ENCODE measurements around the gene TMEM35B.
"Not testable (repeated sequence)": the region's sequence is repeated elsewhere in the genome, so short reads cannot be mapped to it uniquely, and the experiment has no call there.

The TMEM35B gene

DNA sequence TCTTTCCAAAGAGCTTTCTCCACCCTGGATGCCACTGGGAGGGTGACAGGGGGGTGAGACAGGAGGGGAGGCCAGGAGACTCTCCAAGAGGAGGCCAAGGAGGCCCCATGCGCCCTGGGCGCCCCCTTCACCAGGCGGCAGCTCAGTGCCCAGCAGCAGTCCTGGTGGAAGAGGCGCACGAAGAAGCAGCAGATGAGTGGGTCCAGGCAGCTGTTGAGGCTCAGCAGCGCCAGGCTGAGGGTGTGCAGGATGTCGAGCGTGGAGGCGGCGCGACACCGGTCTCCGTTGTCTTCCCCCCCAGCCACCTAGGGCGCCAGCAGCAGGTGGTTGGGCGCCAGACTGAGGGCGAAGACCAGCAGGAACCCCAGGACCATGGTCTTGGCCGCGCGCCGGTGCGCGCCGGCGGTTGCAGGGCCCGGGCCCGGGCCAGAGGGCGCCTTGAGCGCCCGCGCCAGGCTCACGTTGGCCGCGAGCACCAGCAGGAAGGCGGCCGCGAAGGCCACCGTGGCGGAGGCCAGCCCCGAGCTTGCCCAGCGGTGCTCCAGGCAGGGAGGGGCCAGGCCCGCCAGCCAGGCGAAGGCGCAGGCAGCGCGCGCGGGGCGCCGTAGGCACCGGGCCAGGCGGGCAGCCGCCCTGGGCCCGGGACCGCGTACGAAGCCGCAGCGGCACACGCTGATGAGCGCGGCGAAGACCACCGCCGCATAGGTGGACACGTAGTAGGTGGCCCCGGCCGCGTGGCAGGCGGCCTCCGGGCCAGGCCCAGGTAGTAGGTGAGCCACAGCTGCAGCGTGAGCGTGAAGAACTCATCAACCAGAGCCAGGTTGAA is 8.6 kb downstream of the TMEM35B start:
- DNase-seq (ENCODE audit: low read depth in 2 of 2) = no peak

DNA sequence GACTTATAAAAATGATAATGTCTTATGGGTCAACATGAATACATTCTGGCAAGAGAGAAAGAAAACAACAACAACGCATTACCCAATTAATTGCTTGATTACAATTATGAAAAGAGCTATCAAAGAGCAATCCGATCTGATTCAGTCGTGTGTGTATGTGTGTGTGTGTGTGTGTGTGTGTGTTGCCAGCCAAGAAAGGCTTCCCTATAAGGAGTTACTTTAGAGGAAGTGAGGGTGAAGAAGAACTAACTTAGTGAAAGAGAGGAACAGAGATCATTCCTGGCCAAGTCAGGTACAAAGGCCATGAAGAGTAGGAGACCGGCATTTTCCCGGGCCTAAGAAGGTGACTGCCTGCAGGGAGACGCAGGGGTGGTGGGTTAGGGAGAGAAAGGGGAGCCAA is 9.4 kb downstream of the TMEM35B start:
- DNase-seq (ENCODE audit: low read depth in 2 of 2) = no peak

DNA sequence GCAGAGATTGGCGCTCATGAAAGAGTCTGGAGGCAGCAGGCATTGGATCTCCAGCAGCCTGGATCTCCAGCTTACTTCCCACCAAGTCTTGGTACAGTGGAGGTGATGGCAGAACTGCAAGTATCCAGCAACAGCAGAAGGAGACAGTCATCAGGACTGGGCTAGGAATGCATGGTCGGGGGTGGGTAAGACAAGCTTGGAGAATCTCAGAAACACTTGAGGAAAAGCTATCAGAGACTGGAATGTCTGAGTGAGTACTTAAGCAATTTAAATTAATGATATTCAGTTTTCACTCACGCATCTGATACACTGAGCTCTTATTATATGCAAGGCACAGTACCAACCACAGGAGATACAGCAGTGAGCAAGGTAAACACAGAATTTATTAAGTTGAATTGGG is 9.8 kb downstream of the TMEM35B start:
- DNase-seq (ENCODE audit: low read depth in 2 of 2) = no peak

DNA sequence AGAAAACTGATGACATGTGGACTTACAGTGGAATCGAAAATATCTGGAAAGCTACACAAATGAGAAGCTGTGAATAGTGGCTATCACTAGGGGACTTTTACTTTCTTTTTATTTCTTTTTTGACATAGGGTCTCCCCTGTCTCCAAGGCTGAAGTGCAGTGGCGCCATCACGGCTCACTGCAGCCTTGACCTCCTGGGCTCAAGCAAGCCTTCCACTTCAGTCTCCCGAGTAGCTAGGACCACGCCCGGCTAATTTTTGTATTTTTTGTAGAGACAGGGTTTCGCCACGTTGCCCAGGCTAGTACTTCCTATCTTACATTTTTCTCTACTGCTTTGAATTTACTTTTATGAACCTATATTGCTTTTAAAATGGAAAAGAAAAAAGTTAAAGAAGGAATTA is 10.5 kb downstream of the TMEM35B start:
- no peak for DNase-seq (ENCODE audit: low read depth in 2 of 2)

DNA sequence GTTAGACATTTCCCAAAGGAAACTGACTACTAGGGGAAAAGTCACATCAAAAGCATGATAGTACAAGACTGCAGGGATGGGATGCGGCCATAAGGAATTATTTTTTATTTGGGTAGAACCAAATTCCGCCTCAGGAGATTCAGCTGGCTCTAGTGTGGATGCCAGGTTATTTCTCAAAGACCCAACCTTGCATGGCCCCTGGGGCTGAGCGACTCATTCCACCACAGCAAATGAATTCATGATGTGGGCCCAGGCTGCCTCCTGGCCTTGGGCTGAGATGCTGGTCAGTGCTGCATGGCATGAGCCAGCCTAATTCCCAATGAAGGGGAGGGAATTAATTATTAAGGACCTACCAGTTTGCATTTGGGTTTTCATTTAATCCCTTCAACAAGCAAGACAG is 11.8 kb downstream of the TMEM35B start:
- DNase-seq (ENCODE audit: low read depth in 2 of 2) = no peak

DNA sequence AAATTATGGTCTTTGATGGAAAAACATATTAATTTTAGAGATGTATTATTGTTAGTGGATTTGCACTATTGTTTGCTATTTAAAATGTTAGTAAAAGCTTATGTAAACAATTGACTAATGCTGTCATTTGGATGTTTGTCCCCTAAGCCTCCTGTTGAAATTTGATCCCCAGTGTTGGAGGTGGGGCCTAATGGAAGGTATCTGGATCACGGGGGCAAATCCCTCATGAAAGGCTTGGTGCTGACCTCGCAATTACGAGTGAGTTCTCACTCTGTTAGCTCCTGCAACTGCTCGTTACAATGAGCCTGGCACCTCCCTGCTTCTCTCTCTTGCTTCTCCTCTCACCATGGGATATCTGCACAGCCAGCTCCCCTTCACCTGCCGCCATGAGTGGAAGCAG is 14.3 kb downstream of the TMEM35B start:
- DNase-seq (ENCODE audit: low read depth in 2 of 2) = no peak

DNA sequence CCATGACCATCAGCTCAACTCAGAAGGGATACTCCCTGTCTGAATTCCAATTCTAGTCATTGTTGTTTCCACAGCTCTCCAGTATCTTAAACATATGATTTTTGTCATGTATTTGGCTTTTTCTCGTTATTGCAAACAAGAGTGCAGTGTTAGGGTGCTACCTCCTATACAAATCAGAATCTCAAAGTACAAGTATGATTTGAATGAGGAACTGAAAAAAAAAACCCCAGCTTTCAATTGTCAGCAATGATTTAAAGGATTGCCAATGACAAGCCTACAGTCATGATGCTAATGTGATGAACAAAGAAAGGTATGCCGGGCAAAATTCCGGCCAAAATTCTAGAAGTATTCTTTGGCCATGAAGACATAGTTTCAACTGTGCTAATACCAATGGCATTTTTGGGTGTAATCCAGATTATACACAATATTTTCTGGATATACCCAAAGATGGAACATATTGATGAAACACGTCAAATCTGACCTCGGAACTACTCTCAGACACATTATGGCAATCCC is 14.9 kb downstream of the TMEM35B start:
- DNase-seq (ENCODE audit: low read depth in 2 of 2) = no peak

DNA sequence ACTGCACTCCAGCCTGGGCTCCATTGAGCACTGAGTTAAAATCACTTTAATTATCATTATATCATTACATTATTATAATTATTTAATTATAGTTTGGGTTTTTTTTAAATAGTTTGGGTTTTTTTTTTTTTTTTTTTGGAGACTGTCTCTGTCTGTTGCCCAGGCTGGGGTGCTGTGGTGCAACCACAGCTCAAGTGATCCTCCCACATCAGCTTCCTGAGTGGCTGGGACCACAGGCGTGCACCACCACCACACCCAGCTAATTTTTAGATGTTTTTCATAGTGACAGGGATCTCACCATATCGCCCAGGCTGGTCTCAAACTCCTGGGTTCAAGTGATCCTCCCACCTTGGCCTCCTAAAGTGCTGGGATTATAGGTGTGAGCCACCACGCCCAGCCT is 16.9 kb downstream of the TMEM35B start:
- DNase-seq (ENCODE audit: low read depth in 2 of 2) = not testable (repeated sequence)

DNA sequence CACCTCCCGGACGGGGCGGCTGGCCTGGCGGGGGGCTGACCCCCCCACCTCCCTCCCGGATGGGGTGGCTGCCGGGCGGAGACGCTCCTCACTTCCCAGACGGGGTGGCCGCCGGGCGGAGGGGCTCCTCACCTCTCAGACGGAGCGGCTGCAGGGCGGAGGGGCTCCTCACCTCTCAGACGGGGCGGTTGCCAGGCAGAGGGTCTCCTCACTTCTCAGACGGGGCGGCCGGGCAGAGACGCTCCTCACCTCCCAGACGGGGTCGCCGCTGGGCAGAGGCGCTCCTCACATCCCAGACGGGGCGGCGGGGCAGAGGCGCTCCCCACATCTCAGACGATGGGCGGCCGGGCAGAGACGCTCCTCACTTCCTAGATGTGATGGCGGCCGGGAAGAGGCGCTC is 17.5 kb downstream of the TMEM35B start:
- DNase-seq (ENCODE audit: low read depth in 2 of 2) = not testable (repeated sequence)

DNA sequence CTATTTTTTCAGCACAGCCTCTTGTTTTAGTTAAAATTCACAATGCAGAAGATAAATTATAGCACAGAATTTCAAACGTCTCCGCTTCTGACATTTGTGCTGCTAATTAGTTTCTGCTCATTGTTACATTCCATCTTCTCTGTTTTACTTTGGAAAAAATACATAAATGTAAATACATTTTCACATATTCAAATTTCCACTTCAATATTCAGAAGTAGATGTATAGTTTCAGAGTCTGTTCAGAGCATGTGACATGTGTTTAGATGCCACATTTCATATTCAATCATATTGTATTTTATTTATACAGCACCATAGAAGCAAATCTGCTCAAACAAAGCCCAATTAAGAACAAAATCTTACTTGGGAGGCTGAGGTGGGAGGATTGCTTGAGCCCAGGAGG is 19.6 kb downstream of the TMEM35B start:
- DNase-seq (ENCODE audit: low read depth in 2 of 2) = no peak

DNA sequence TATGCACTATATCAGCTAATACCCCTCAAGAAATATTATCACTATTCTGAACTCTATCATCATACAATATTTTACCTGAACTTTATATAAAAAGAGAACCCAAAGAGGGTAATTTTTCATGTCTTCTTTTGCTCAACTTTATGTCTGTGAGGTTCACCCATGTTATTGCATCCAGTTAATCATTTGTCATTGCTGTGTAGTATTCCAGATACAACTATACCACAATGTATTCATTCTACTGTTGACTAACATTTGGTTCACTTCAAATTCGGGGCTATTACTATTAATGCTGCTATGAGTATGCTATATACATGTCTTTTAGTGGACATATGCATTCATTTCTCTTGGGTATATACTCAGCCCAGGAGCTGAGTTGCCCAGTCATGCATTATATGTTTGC is 34.7 kb downstream of the TMEM35B start:
- no peak for DNase-seq (ENCODE audit: low read depth in 2 of 2)

DNA sequence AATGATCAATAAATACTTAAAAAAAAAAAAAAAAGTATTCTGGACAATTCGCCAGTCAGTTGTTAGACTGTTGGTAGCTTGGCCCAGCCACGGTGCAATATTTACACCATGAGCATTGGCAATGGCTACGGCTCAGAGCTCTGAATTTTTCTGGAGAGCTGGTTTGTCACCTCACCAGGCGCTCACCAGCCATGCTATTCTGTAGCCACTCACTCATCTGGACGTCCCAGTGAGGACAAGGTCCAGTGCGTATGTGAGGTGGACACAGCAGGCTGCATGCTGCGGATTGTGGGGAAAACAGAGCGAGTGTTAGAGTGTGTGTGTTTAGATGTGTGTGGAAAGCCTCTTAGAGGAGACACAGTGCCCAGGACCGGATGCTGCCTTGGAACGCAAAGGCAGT is 36.4 kb downstream of the TMEM35B start:
- not testable (repeated sequence) for DNase-seq (ENCODE audit: low read depth in 2 of 2)

DNA sequence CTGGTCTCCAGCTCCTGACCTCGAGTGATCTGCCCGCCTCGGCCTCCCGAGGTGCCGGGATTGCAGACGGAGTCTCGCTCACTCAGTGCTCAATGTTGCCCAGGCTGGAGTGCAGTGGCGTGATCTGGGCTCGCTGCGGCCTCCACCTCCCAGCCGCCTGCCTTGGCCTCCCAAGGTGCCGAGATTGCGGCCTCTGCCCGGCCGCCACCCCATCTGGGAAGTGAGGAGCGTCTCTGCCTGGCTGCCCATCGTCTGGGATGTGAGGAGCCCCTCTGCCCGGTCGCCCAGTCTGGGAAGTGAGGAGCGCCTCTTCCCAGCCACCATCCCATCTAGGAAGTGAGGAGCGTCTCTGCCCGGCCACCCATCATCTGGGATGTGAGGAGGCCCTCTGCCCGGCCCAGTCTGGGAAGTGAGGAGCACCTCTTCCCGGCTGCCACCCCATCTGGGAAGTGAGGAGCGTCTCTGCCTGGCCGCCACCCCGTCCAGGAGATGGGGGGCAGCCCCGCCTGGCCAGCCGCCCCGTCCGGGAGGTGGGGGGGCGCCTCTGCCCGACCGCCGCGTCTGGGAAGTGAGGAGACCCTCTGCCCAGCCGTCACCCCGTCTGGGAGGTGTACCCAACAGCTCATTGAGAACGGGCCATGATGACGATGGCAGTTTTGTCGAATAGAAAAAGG is 37.4 kb downstream of the TMEM35B start:
- not testable (repeated sequence) for DNase-seq (ENCODE audit: low read depth in 2 of 2)

DNA sequence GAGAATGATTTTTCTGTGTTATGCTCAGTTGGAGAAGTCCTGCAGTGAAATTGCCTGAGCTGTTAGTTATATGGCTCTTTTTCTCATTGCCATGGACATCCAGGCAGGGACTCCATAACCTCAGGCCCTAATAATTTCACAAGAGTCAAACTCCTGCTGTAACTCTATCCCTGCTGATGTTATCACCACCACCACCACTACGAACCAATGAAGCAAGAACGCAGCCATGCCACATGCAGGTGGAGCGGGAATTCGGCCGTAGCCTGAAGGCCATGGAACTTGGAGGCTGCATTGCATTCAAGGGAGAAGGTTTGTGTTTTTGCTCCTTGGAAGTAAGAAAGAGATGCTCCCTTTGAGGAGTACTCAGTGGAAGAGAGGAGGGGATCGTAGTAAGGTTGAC is 38.9 kb downstream of the TMEM35B start:
- no peak for DNase-seq (ENCODE audit: low read depth in 2 of 2)

DNA sequence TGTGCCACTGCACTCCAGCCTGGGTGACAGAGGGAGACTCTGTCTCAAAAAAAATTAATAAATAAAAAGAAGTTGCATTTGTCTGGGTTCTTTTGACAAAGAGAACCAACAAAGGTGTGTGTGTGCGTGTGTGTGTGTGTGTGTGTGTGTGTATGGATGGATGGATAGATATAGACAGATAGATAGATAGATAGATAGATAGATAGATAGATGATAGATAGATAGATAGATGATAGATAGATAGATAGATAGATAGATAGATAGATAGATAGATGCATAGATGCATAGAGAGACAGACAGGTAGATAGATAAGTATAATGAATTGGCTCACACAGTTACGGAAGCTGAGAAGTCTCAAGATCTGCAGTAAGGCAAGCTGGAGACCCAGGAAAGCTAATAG is 43.3 kb downstream of the TMEM35B start:
- not testable (repeated sequence) for DNase-seq (ENCODE audit: low read depth in 2 of 2)
